ENCODE results near the gene PPARG. TPM values are rescaled to one million over a fixed set of nuclear protein-coding genes. Genes with fewer than 3 reads are reported as not detected.
"Not testable (repeated sequence)": the region's sequence is repeated elsewhere in the genome, so short reads cannot be mapped to it uniquely, and the experiment has no call there.

The PPARG gene
- total and polyA plus RNA-seq, 8 donors, result 3.3 to 52.0 (median 5.4) TPM

- no peak overlapping the region for H3K27ac ChIP-seq
- no peak overlapping the region for H3K4me3 ChIP-seq
- intact Hi-C loops (cut with DNase I), result no loop called here
- DNase-seq, result no peak
- peaks cover 0 to 7% of the 10 kb centered on the region in 2 donors for H3K4me1 ChIP-seq
- no peaks in the 10 kb centered on the region for H3K27me3 ChIP-seq
- no peak for TF ChIP-seq CTCF (IDR thresholded peaks at IDR 0.05)
- H3K36me3 ChIP-seq, result no peaks in the 10 kb centered on the region
- H3K9me3 ChIP-seq, result no peaks in the 10 kb centered on the region
- ATAC-seq, result no peak
These were observed 30.0 kb upstream of the PPARG start for GRCh38 chr3:12258911-12259310.

GRCh38 chr3:12262173-12262572, 26.7 kb upstream of the PPARG start:
- H3K27ac ChIP-seq; H3K9me3 ChIP-seq; H3K27me3 ChIP-seq; H3K4me3 ChIP-seq; ATAC-seq; H3K4me1 ChIP-seq; DNase-seq; intact Hi-C loops (cut with DNase I); H3K36me3 ChIP-seq: not testable (repeated sequence)

- DNase-seq (no peak), ATAC-seq (no peak)
- no peak for TF ChIP-seq CTCF (IDR thresholded peaks at IDR 0.05)
- no peak overlapping the region for H3K4me3 ChIP-seq
- no peaks in the 10 kb centered on the region for H3K27me3 ChIP-seq
- intact Hi-C loops (cut with DNase I), result no loop called here
- H3K27ac ChIP-seq, result no peak overlapping the region
- peaks cover 0 to 25% of the 10 kb centered on the region in 2 donors for H3K4me1 ChIP-seq
- H3K9me3 ChIP-seq, result no peaks in the 10 kb centered on the region
- no peaks in the 10 kb centered on the region for H3K36me3 ChIP-seq
These were observed 23.4 kb upstream of the PPARG start for GRCh38 chr3:12265508-12265907.

- Histone ChIP-seq H3K27ac (no peak overlapping the region), H3K36me3 (no peaks in the 10 kb centered on the region), H3K4me3 (no peak overlapping the region), H3K27me3 (no peaks in the 10 kb centered on the region), H3K9me3 (no peaks in the 10 kb centered on the region), H3K4me1 (peaks cover 0 to 26% of the 10 kb centered on the region in 2 donors)
- DNase-seq (no peak), ATAC-seq (no peak)
- intact Hi-C loops (cut with DNase I), result no loop called here
- no peak for TF ChIP-seq CTCF (IDR thresholded peaks at IDR 0.05)
These were observed 22.8 kb upstream of the PPARG start for GRCh38 chr3:12266038-12266437.

- Histone ChIP-seq H3K36me3 (no peaks in the 10 kb centered on the region), H3K9me3 (no peaks in the 10 kb centered on the region), H3K27me3 (no peaks in the 10 kb centered on the region), H3K4me1 (peaks cover 0 to 26% of the 10 kb centered on the region in 2 donors), H3K27ac (no peak overlapping the region), H3K4me3 (no peak overlapping the region)
- intact Hi-C loops (cut with DNase I), result no loop called here
- ATAC-seq (no peak), DNase-seq (no peak)
- no peak for TF ChIP-seq CTCF (IDR thresholded peaks at IDR 0.05)
These were observed 21.4 kb upstream of the PPARG start for GRCh38 chr3:12267376-12268030.
